Prostate gland (tissue), 2 donors: ENCODE results near the gene SLC6A11. TPM values are rescaled to one million over a fixed set of nuclear protein-coding genes. Genes with fewer than 3 reads are reported as not detected.
A peak's percentile ranks its signal among the peaks of the same experiment; 100 is the strongest.

Source experiments
- DNase-seq: peaks from one replicate; pipeline ENCODE4 v3.0.0-alpha.2; 2019; ENCODE audit warnings: low spot score
- H3K27ac ChIP-seq, 2 donors: fragments of 200-600 bp; sonication (generic); 2 replicates each; pipeline ENCODE4 v1.5.1; 2017 to 2019
- H3K27me3 ChIP-seq: fragments of 200-600 bp; sonication (generic); replicated peaks from 2 replicates; pipeline ENCODE4 v1.5.1; 2019; ENCODE audit not compliant: insufficient read depth
- H3K36me3 ChIP-seq, 2 donors: fragments of 200-600 bp; sonication (generic); 1 replicate in 1 of 2; 2 replicates in 1 of 2; pipeline versions ENCODE4 v1.5.1 to v1.8.1; 2017 to 2019
- H3K4me1 ChIP-seq: fragments of 200-600 bp; sonication (generic); replicated peaks from 2 replicates; pipeline ENCODE4 v1.5.1; 2019
- H3K4me3 ChIP-seq, 2 donors: fragments of 200-600 bp; sonication (generic); 2 replicates each; pipeline ENCODE4 v1.5.1; 2017 to 2019
- H3K9me3 ChIP-seq: fragments of 200-600 bp; sonication (generic); 2 replicates; pipeline ENCODE4 v1.5.1; 2017
- CTCF ChIP-seq, 4 experiments: fragments of 200-600 bp in 2 of 4; fragments of 450-650 bp in 2 of 4; sonication (generic) in 2 of 4; IDR thresholded peaks; 1 replicate in 3 of 4; 2 replicates in 1 of 4; pipeline ENCODE4 v1.5.1; 2016 to 2019; ENCODE audit warnings: antibody characterized with exemption in 4 of 4, mild to moderate bottlenecking in 2 of 4, moderate library complexity in 2 of 4
- POLR2A ChIP-seq: fragments of 450-650 bp; IDR thresholded peaks from one replicate; pipeline ENCODE4 v1.6.1; 2016; ENCODE audit warnings: antibody characterized with exemption, mild to moderate bottlenecking
- POLR2AphosphoS5 ChIP-seq: sonication (generic); formaldehyde crosslinking; IDR thresholded peaks from one replicate; pipeline ENCODE4 v1.6.1; 2017; ENCODE audit warnings: antibody characterized with exemption
- whole genome bisulfite sequencing: methylation state at CpG from one replicate; pipeline ENCODE4 v1.1.5; 2018; 5-methylcytosine and 5-hydroxymethylcytosine counted together
- intact Hi-C: fragments of 100-400 bp; cut with DNase I; formaldehyde crosslinking; loops from one replicate; pipeline ENCODE4 v1.14.2; 2022
- total RNA-seq, 2 donors: library from RNA; depleted of rRNA; stranded (reverse); fragments of >200 nt; gene quantifications; one replicate each; pipeline ENCODE4 v1.1.0, GENCODE V29; 2016

The SLC6A11 gene
- total RNA-seq, 2 donors from 2014 or later: 3.6 to 6.9 TPM

- Histone ChIP-seq H3K27ac (no peak overlapping the region), H3K4me3 (no peak overlapping the region), H3K27me3 (no peaks in the 10 kb centered on the region), H3K9me3 (no peaks in the 10 kb centered on the region), H3K4me1 (no peaks in the 10 kb centered on the region), H3K36me3 (no peaks in the 10 kb centered on the region)
- TF ChIP-seq POLR2AphosphoS5 (no peak), CTCF (IDR thresholded peaks at IDR 0.05) (peak in 3 of 4 experiments; percentile 49 to 56 (median 53)), POLR2A (no peak)
- WGBS: 60% methylated on average over 7 of the region's 7 CpGs
- intact Hi-C loops: no loop called here
- DNase-seq: peak; percentile 11
Observed at GRCh38 chr3:10883478-10884234, 67.6 kb downstream of the SLC6A11 start.

GRCh38 chr3:10887015-10887414, 71.0 kb downstream of the SLC6A11 start:
- no peaks in the 10 kb centered on the region for H3K36me3 ChIP-seq
- 78% methylated on average over 1 of the region's 1 CpG for WGBS
- no peak for DNase-seq
- TF ChIP-seq CTCF (IDR thresholded peaks at IDR 0.05) (no peak), POLR2AphosphoS5 (no peak), POLR2A (no peak)
- no peak overlapping the region for H3K4me3 ChIP-seq
- no peak overlapping the region for H3K27ac ChIP-seq
- H3K9me3 ChIP-seq: no peaks in the 10 kb centered on the region
- no peaks in the 10 kb centered on the region for H3K27me3 ChIP-seq
- intact Hi-C loops: no loop called here
- no peaks in the 10 kb centered on the region for H3K4me1 ChIP-seq

- TF ChIP-seq POLR2AphosphoS5 (no peak), POLR2A (no peak), CTCF (IDR thresholded peaks at IDR 0.05) (no peak)
- Histone ChIP-seq H3K36me3 (no peaks in the 10 kb centered on the region), H3K4me1 (no peaks in the 10 kb centered on the region), H3K9me3 (no peaks in the 10 kb centered on the region), H3K4me3 (no peak overlapping the region), H3K27me3 (no peaks in the 10 kb centered on the region), H3K27ac (no peak overlapping the region)
- intact Hi-C loops: no loop called here
- no peak for DNase-seq
- 69% methylated on average over 3 of the region's 3 CpGs for WGBS
Observed at GRCh38 chr3:10888518-10889090, 72.6 kb downstream of the SLC6A11 start.

- intact Hi-C loops: no loop called here
- Histone ChIP-seq H3K4me1 (no peaks in the 10 kb centered on the region), H3K27me3 (peaks cover 2% of the 10 kb centered on the region), H3K36me3 (no peaks in the 10 kb centered on the region), H3K9me3 (no peaks in the 10 kb centered on the region), H3K27ac (no peak overlapping the region), H3K4me3 (no peak overlapping the region)
- no peak for TF ChIP-seq POLR2A
- TF ChIP-seq POLR2AphosphoS5: no peak
- no peak for TF ChIP-seq CTCF (IDR thresholded peaks at IDR 0.05)
- WGBS: 85% methylated on average over 2 of the region's 2 CpGs
- no peak for DNase-seq
Observed at GRCh38 chr3:10889206-10889960, 73.4 kb downstream of the SLC6A11 start.
